Measurements from ENCODE around the gene RPL37A. TPM values are rescaled to one million over a fixed set of nuclear protein-coding genes. Genes with fewer than 3 reads are reported as not detected.
A peak's percentile ranks its signal among the peaks of the same experiment; 100 is the strongest.

RPL37A gene
- polyA plus RNA-seq, 3 donors: 1,504 to 1,660 (median 1,597) TPM

- Mint-ChIP-seq H3K9me3 (peaks cover 0 to 1% (median 0%) of the 10 kb centered on the region in 7 donors), H3K36me3 (peaks cover 17 to 20% of the 10 kb centered on the region in 2 donors), H3K27me3 (ENCODE audit: low read depth in 3 of 3) (no peaks in the 10 kb centered on the region), H3K4me1 (peaks cover 55% of the 10 kb centered on the region), H3K4me3 (peak overlapping the region in 1 of 2 donors; percentile 6), H3K27ac (peak overlapping the region; percentile 87 to 99 (median 98))
- peak overlapping the region; percentile 67 for H2AFZ ChIP-seq (ENCODE audit: insufficient read depth, low read depth, low read length, poor library complexity, severe bottlenecking)
- no peaks in the 10 kb centered on the region for H3K9me3 ChIP-seq (replicated peaks in 1 of 2; ENCODE audit: control insufficient read depth in 1 of 2, insufficient read depth in 1 of 2, low read length in 2 of 2)
- H3K27ac ChIP-seq (ENCODE audit: low read depth in 1 of 2, low read length in 2 of 2): peak overlapping the region; percentile 91 to 96
- H3K4me2 ChIP-seq (replicated peaks; ENCODE audit: extremely low read depth, low read length, poor library complexity, severe bottlenecking): peak overlapping the region; percentile 60
- WGBS (ENCODE audit: insufficient coverage): no CpG with 5 or more reads among the region's 5 CpGs
- H4K20me1 ChIP-seq (ENCODE audit: insufficient read depth, low read length): no peaks in the 10 kb centered on the region
- peaks cover 54 to 58% of the 10 kb centered on the region in 2 donors for H3K4me1 ChIP-seq (ENCODE audit: control insufficient read depth in 1 of 2, insufficient read depth in 2 of 2, low read length in 2 of 2)
- peaks cover 0 to 13% of the 10 kb centered on the region in 2 donors for H3K36me3 ChIP-seq (replicated peaks in 1 of 2; ENCODE audit: control insufficient read depth in 1 of 2, insufficient read depth in 2 of 2, low read length in 2 of 2)
- intact Hi-C loops (cut with micrococcal nuclease): no loop called here
- H3K9ac ChIP-seq (ENCODE audit: insufficient read depth, low read length, poor library complexity, severe bottlenecking): peak overlapping the region; percentile 53
- H3K4me3 ChIP-seq (replicated peaks in 1 of 3; ENCODE audit: low read depth in 2 of 3, low read length in 3 of 3): peak overlapping the region in 1 of 3 experiments; percentile 54
- DNase-seq: peak; percentile 81 to 95 (median 84)
- TF ChIP-seq CTCF (IDR thresholded peaks at IDR 0.05): no peak
- H3K27me3 ChIP-seq (ENCODE audit: control insufficient read depth in 2 of 2, insufficient read depth in 2 of 2, low read length in 2 of 2): no peaks in the 10 kb centered on the region
- no peaks in the 10 kb centered on the region for H3K79me2 ChIP-seq (ENCODE audit: insufficient read depth, low read length)
These were observed 12.9 kb upstream of the RPL37A start for GRCh38 chr2:216485745-216486144.

GRCh38 chr2:216486271-216486670, 12.4 kb upstream of the RPL37A start:
- H3K27me3 Mint-ChIP-seq (ENCODE audit: low read depth in 3 of 3): no peaks in the 10 kb centered on the region
- peaks cover 15 to 17% of the 10 kb centered on the region in 2 donors for H3K36me3 Mint-ChIP-seq
- Histone ChIP-seq H3K79me2 (ENCODE audit: insufficient read depth, low read length) (peaks cover 4% of the 10 kb centered on the region), H2AFZ (ENCODE audit: insufficient read depth, low read depth, low read length, poor library complexity, severe bottlenecking) (peak overlapping the region; percentile 67), H3K27me3 (ENCODE audit: control insufficient read depth in 2 of 2, insufficient read depth in 2 of 2, low read length in 2 of 2) (no peaks in the 10 kb centered on the region), H3K4me1 (ENCODE audit: control insufficient read depth in 1 of 2, insufficient read depth in 2 of 2, low read length in 2 of 2) (peaks cover 59 to 63% of the 10 kb centered on the region in 2 donors), H3K9me3 (replicated peaks in 1 of 2; ENCODE audit: control insufficient read depth in 1 of 2, insufficient read depth in 1 of 2, low read length in 2 of 2) (no peaks in the 10 kb centered on the region), H3K4me3 (replicated peaks in 1 of 3; ENCODE audit: low read depth in 2 of 3, low read length in 3 of 3) (peak overlapping the region in 1 of 3 experiments; percentile 54), H3K36me3 (replicated peaks in 1 of 2; ENCODE audit: control insufficient read depth in 1 of 2, insufficient read depth in 2 of 2, low read length in 2 of 2) (peaks cover 0 to 11% of the 10 kb centered on the region in 2 donors), H3K9ac (ENCODE audit: insufficient read depth, low read length, poor library complexity, severe bottlenecking) (peak overlapping the region; percentile 53), H3K27ac (ENCODE audit: low read depth in 1 of 2, low read length in 2 of 2) (peak overlapping the region; percentile 91 to 96), H4K20me1 (ENCODE audit: insufficient read depth, low read length) (no peaks in the 10 kb centered on the region), H3K4me2 (replicated peaks; ENCODE audit: extremely low read depth, low read length, poor library complexity, severe bottlenecking) (peak overlapping the region; percentile 60)
- intact Hi-C loops (cut with micrococcal nuclease): no loop called here
- TF ChIP-seq CTCF (IDR thresholded peaks at IDR 0.05): no peak
- DNase-seq: peak in 2 of 3 donors; percentile 26 to 61
- peak overlapping the region in 1 of 2 donors; percentile 65 for H3K4me3 Mint-ChIP-seq
- no CpG with 5 or more reads among the region's 7 CpGs for WGBS (ENCODE audit: insufficient coverage)
- peaks cover 59% of the 10 kb centered on the region for H3K4me1 Mint-ChIP-seq
- peak overlapping the region; percentile 87 to 99 (median 98) for H3K27ac Mint-ChIP-seq
- peaks cover 0 to 1% (median 0%) of the 10 kb centered on the region in 7 donors for H3K9me3 Mint-ChIP-seq

Measured in CD14-positive monocyte (primary cell).